Mesendoderm (in vitro differentiated cells): Measurements from ENCODE around the gene MAP2K3.
"Not testable (repeated sequence)": the region's sequence is repeated elsewhere in the genome, so short reads cannot be mapped to it uniquely, and the experiment has no call there.

Experiments
- DNase-seq: peaks from one replicate; pipeline ENCODE4 v3.0.0; 2013
- H2AK5ac ChIP-seq: 2 replicates; pipeline ENCODE4 v1.6.1; 2013; ENCODE audit warnings: low read length, inconsistent platforms
- H2BK120ac ChIP-seq: 2 replicates; pipeline ENCODE4 v1.6.1; 2013; ENCODE audit warnings: low read depth, mild to moderate bottlenecking, low read length, moderate library complexity, mixed read lengths
- H2BK15ac ChIP-seq: replicated peaks from 2 replicates; pipeline ENCODE4 v1.6.1; 2013; ENCODE audit warnings: low read depth, mild to moderate bottlenecking, moderate library complexity
- H2BK5ac ChIP-seq: 2 replicates; pipeline ENCODE4 v1.6.1; 2013; ENCODE audit warnings: low read length, inconsistent platforms
- H3K18ac ChIP-seq: 2 replicates; pipeline ENCODE4 v1.6.1; 2013; ENCODE audit warnings: mild to moderate bottlenecking, low read length, mixed read lengths
- H3K23ac ChIP-seq: one replicate; pipeline ENCODE4 v1.6.1; 2013; ENCODE audit warnings: low read length
- H3K27ac ChIP-seq: 2 replicates; pipeline ENCODE4 v1.5.1; 2013; ENCODE audit warnings: low read depth, mild to moderate bottlenecking, inconsistent platforms, low read length, moderate library complexity
- H3K27me3 ChIP-seq: 2 replicates; pipeline ENCODE4 v1.6.1; 2013; ENCODE audit warnings: low read length, control low read depth, mild to moderate bottlenecking, inconsistent platforms; ENCODE audit not compliant: insufficient read depth, poor library complexity
- H3K36me3 ChIP-seq: 2 replicates; pipeline ENCODE4 v1.6.1; 2013; ENCODE audit warnings: low read length, inconsistent platforms; ENCODE audit not compliant: control insufficient read depth, insufficient read depth
- H3K4ac ChIP-seq: one replicate; pipeline ENCODE4 v1.6.1; 2013; ENCODE audit warnings: low read depth, mild to moderate bottlenecking, low read length, moderate library complexity
- H3K4me1 ChIP-seq: 2 replicates; pipeline ENCODE4 v1.6.1; 2013; ENCODE audit warnings: low read depth, low read length, inconsistent platforms; ENCODE audit not compliant: control insufficient read depth
- H3K4me2 ChIP-seq: 2 replicates; pipeline ENCODE4 v1.6.1; 2013; ENCODE audit warnings: low read length
- H3K4me3 ChIP-seq: 2 replicates; pipeline ENCODE4 v1.5.1; 2013; ENCODE audit warnings: mild to moderate bottlenecking, low read length
- H3K56ac ChIP-seq: one replicate; pipeline ENCODE4 v1.6.1; 2013; ENCODE audit warnings: low read length
- H3K79me1 ChIP-seq: 2 replicates; pipeline ENCODE4 v1.6.1; 2013; ENCODE audit warnings: low read length, inconsistent platforms
- H3K79me2 ChIP-seq: 2 replicates; pipeline ENCODE4 v1.6.1; 2013; ENCODE audit warnings: mild to moderate bottlenecking, low read length; ENCODE audit not compliant: control insufficient read depth, insufficient read depth
- H3K9ac ChIP-seq: 2 replicates; pipeline ENCODE4 v1.6.1; 2013; ENCODE audit warnings: low read length, inconsistent platforms
- H4K5ac ChIP-seq: one replicate; pipeline ENCODE4 v1.6.1; 2013; ENCODE audit warnings: low read length
- H4K8ac ChIP-seq: one replicate; pipeline ENCODE4 v1.6.1; 2013; ENCODE audit warnings: low read depth, mild to moderate bottlenecking, control low read depth, low read length, moderate library complexity
- WGBS: extraction: QIAGEN DNeasy Blood & Tissue Kit; methylation state at CpG from one replicate; pipeline ENCODE4 v1.1.7; 2013; ENCODE audit warnings: low lambda C conversion rate, missing lambda C conversion rate; ENCODE audit not compliant: insufficient coverage; ENCODE audit errors: extremely low coverage; 5-methylcytosine and 5-hydroxymethylcytosine counted together

The MAP2K3 gene

GRCh38 chr17:21308931-21309381 lies 24.4 kb downstream of the MAP2K3 start:
- not testable (repeated sequence) for H2BK120ac ChIP-seq, H3K4me1 ChIP-seq, H3K79me2 ChIP-seq, H4K8ac ChIP-seq, H3K18ac ChIP-seq, H2AK5ac ChIP-seq, H3K79me1 ChIP-seq, H4K5ac ChIP-seq, H3K4me2 ChIP-seq, H3K36me3 ChIP-seq, H3K27me3 ChIP-seq, H2BK15ac ChIP-seq, H3K23ac ChIP-seq, H3K9ac ChIP-seq, H3K27ac ChIP-seq, DNase-seq, H3K4ac ChIP-seq, H3K4me3 ChIP-seq, H3K56ac ChIP-seq, H2BK5ac ChIP-seq
- WGBS = no CpG with 5 or more reads among the region's 6 CpGs

GRCh38 chr17:21310061-21310765 lies 25.7 kb downstream of the MAP2K3 start:
- H4K5ac ChIP-seq, H3K27me3 ChIP-seq, DNase-seq, H2BK120ac ChIP-seq, H3K56ac ChIP-seq, H4K8ac ChIP-seq, H3K9ac ChIP-seq, H3K79me1 ChIP-seq, H3K4me1 ChIP-seq, H3K23ac ChIP-seq, H3K4ac ChIP-seq, H3K36me3 ChIP-seq, H3K4me3 ChIP-seq, H2BK5ac ChIP-seq, H3K79me2 ChIP-seq, H2AK5ac ChIP-seq, H3K4me2 ChIP-seq, H3K27ac ChIP-seq, H2BK15ac ChIP-seq, H3K18ac ChIP-seq: not testable (repeated sequence)
- no CpG with 5 or more reads among the region's 16 CpGs for WGBS

DNA sequence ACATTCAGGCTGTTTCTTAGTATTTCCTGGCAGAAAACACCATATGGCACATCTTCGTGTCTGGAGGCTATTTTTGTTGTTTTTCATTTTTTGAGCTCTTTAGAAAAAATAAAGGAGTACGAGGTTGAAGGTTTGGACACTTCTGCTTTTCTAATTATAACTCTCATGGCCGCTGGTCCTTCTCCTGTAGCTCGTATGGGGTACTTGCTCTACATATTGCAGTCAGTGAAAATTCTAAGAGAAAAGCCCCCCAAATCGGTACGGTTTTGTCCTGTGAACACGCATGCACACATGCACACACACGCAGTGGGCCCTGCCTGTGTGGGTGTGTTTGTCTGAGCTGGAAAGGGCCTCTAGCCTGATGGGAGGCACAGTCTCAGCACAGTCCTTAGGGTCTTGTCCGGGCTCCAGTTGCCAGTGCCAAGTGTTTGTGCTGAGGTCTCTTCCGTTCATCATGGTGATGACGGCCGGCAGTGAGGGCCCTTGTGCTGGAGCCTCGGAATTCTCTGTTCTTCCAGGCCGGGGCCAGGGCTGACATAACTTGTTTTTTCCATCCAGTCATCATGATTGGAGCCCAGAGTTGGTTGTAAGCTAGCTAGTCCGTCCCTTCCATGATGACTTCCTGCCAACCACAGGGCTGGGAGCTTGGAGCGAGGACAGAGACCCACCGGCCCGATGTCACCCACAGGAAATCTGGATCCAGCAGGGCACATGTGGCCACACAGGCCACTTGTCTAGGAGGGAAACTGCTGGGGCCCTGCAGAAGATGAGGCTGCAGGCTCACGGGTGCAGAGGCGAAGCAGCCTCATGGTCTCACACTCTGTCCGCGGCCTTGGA lies 26.5 kb downstream of the MAP2K3 start:
- not testable (repeated sequence) for H3K4me3 ChIP-seq, H3K18ac ChIP-seq, H3K23ac ChIP-seq, H2AK5ac ChIP-seq, H3K4ac ChIP-seq, H4K8ac ChIP-seq, H2BK120ac ChIP-seq, H3K36me3 ChIP-seq, DNase-seq, H3K79me1 ChIP-seq, H3K56ac ChIP-seq, H3K27me3 ChIP-seq, H3K27ac ChIP-seq, H3K9ac ChIP-seq, H2BK5ac ChIP-seq, H3K4me1 ChIP-seq, H3K4me2 ChIP-seq, H3K79me2 ChIP-seq, H2BK15ac ChIP-seq, H4K5ac ChIP-seq
- WGBS = no CpG with 5 or more reads among the region's 22 CpGs

GRCh38 chr17:21313320-21313719 lies 28.8 kb downstream of the MAP2K3 start:
- Histone ChIP-seq H3K9ac (no peak overlapping the region), H3K4ac (no peak overlapping the region), H3K27ac (no peak overlapping the region), H2BK5ac (no peak overlapping the region), H3K18ac (no peak overlapping the region), H3K56ac (no peak overlapping the region), H3K79me1 (no peaks in the 10 kb centered on the region), H2BK15ac (no peak overlapping the region), H3K23ac (no peak overlapping the region), H3K4me2 (no peak overlapping the region), H3K36me3 (peaks cover 1% of the 10 kb centered on the region), H2AK5ac (no peak overlapping the region), H4K8ac (no peak overlapping the region), H3K4me3 (no peak overlapping the region), H3K79me2 (no peaks in the 10 kb centered on the region), H3K27me3 (no peaks in the 10 kb centered on the region), H3K4me1 (no peaks in the 10 kb centered on the region), H4K5ac (no peak overlapping the region), H2BK120ac (no peak overlapping the region)
- no CpG with 5 or more reads among the region's 5 CpGs for WGBS
- DNase-seq = no peak

- H2BK15ac ChIP-seq, H3K4me3 ChIP-seq, H4K5ac ChIP-seq, H3K36me3 ChIP-seq, DNase-seq, H3K4me1 ChIP-seq, H3K79me1 ChIP-seq, H2BK120ac ChIP-seq, H3K27ac ChIP-seq, H3K56ac ChIP-seq, H3K23ac ChIP-seq, H3K79me2 ChIP-seq, H3K9ac ChIP-seq, H2AK5ac ChIP-seq, H2BK5ac ChIP-seq, H3K4ac ChIP-seq, H4K8ac ChIP-seq, H3K4me2 ChIP-seq, H3K18ac ChIP-seq, H3K27me3 ChIP-seq: not testable (repeated sequence)
- WGBS = no CpG with 5 or more reads among the region's 2 CpGs
Observed at GRCh38 chr17:21313761-21314160, 29.2 kb downstream of the MAP2K3 start.
